IMR-90 (cell line): ENCODE results near the gene CAMTA1. TPM values are rescaled to one million over a fixed set of nuclear protein-coding genes. Genes with fewer than 3 reads are reported as not detected.

Source experiments
- ATAC-seq: fragments of 200-7000 bp; cut with Tn5 transposase; 2 replicates; pipeline ENCODE4 v1.9.1; 2020; ENCODE audit warnings: low read depth, mild to moderate bottlenecking, moderate library complexity
- BruUV-seq: library from RNA; stranded (reverse); fragments of 400-500 nt; replicated peaks from 2 replicates; lab custom pipeline; 2021; lab: Mats Ljungman, UMichigan
- CTCF ChIA-PET: fragments of 300-600 bp; formaldehyde crosslinking; extraction: SDS; loops from one replicate; lab custom pipeline; 2021; ENCODE audit warnings: antibody characterized with exemption; lab: Yijun Ruan, JAX
- POLR2A ChIA-PET: fragments of 300-600 bp; sonication (Branson Sonifier 250); formaldehyde crosslinking; loops from one replicate; lab custom pipeline; 2022; ENCODE audit warnings: antibody characterized with exemption; ENCODE audit not compliant: unreplicated experiment; lab: Charles Lee
- DNase-seq: peaks from one replicate; pipeline ENCODE4 v3.0.0; 2013
- H2AFZ ChIP-seq: replicated peaks from 2 replicates; pipeline ENCODE3; 2013; ENCODE audit warnings: low read length, mild to moderate bottlenecking; ENCODE audit not compliant: poor library complexity
- H2AK5ac ChIP-seq: 2 replicates; pipeline ENCODE4 v1.6.1; 2013; ENCODE audit warnings: low read depth, low read length, inconsistent platforms
- H2AK9ac ChIP-seq: replicated peaks from 2 replicates; pipeline ENCODE3; 2013; ENCODE audit warnings: mild to moderate bottlenecking, low read depth, low read length, moderate library complexity; ENCODE audit not compliant: poor library complexity
- H2BK120ac ChIP-seq: 2 replicates; pipeline ENCODE4 v1.6.1; 2013; ENCODE audit warnings: low read depth, low read length, inconsistent platforms
- H2BK15ac ChIP-seq: 3 replicates; pipeline ENCODE4 v1.6.1; 2013; ENCODE audit warnings: low read depth, low read length, inconsistent platforms
- H2BK20ac ChIP-seq: 2 replicates; pipeline ENCODE4 v1.6.1; 2013; ENCODE audit warnings: low read depth, mild to moderate bottlenecking, inconsistent platforms, low read length, moderate library complexity
- H2BK5ac ChIP-seq: 2 replicates; pipeline ENCODE4 v1.6.1; 2013; ENCODE audit warnings: mild to moderate bottlenecking, low read depth, low read length, inconsistent platforms; ENCODE audit not compliant: poor library complexity, severe bottlenecking
- H3K14ac ChIP-seq: replicated peaks from 2 replicates; pipeline ENCODE4 v1.6.1; 2013; ENCODE audit warnings: low read depth, low read length, inconsistent platforms
- H3K18ac ChIP-seq: 2 replicates; pipeline ENCODE4 v1.6.1; 2013; ENCODE audit warnings: low read depth, low read length, control low read depth
- H3K23ac ChIP-seq: 2 replicates; pipeline ENCODE4 v1.6.1; 2013; ENCODE audit warnings: low read depth, low read length, inconsistent platforms
- H3K27ac ChIP-seq: 2 replicates; pipeline ENCODE4 v1.5.1; 2013; ENCODE audit warnings: mild to moderate bottlenecking, control low read depth, low read length; ENCODE audit not compliant: insufficient read depth
- H3K27me3 ChIP-seq: 2 replicates; pipeline ENCODE4 v1.6.1; 2013; ENCODE audit warnings: low read length; ENCODE audit not compliant: control insufficient read depth, insufficient read depth
- H3K36me3 ChIP-seq: 2 replicates; pipeline ENCODE4 v1.6.1; 2013; ENCODE audit warnings: low read length, mixed read lengths; ENCODE audit not compliant: control insufficient read depth, insufficient read depth
- H3K4ac ChIP-seq: 2 replicates; pipeline ENCODE4 v1.6.1; 2013; ENCODE audit warnings: low read depth, low read length, inconsistent platforms
- H3K4me1 ChIP-seq: 2 replicates; pipeline ENCODE4 v1.6.1; 2013; ENCODE audit warnings: low read length, mixed read lengths; ENCODE audit not compliant: control insufficient read depth, insufficient read depth
- H3K4me2 ChIP-seq: 2 replicates; pipeline ENCODE4 v1.6.1; 2013; ENCODE audit warnings: low read depth, mild to moderate bottlenecking, control low read depth, low read length, moderate library complexity
- H3K4me3 ChIP-seq: 2 replicates; pipeline ENCODE4 v1.5.1; 2013; ENCODE audit warnings: low read depth, mild to moderate bottlenecking, control low read depth, low read length, moderate library complexity; ENCODE audit not compliant: insufficient read depth
- H3K56ac ChIP-seq: 2 replicates; pipeline ENCODE4 v1.6.1; 2013; ENCODE audit warnings: low read length, inconsistent platforms; ENCODE audit not compliant: insufficient read depth; ENCODE audit errors: extremely low read depth
- H3K79me1 ChIP-seq, 2 experiments: 2 replicates each; pipeline ENCODE4 v1.6.1; 2013; ENCODE audit warnings: low read length in 2 of 2, inconsistent platforms in 1 of 2, low read depth in 1 of 2
- H3K9ac ChIP-seq: 2 replicates; pipeline ENCODE4 v1.6.1; 2013; ENCODE audit warnings: low read depth, low read length, control low read depth
- H3K9me1 ChIP-seq: 2 replicates; pipeline ENCODE4 v1.6.1; 2013; ENCODE audit warnings: low read length, inconsistent platforms; ENCODE audit not compliant: insufficient read depth
- H3K9me3 ChIP-seq: 2 replicates; pipeline ENCODE4 v1.6.1; 2013; ENCODE audit warnings: low read length; ENCODE audit not compliant: control insufficient read depth, insufficient read depth
- H4K20me1 ChIP-seq: 2 replicates; pipeline ENCODE4 v1.6.1; 2013; ENCODE audit warnings: low read length, inconsistent platforms; ENCODE audit not compliant: insufficient read depth
- H4K5ac ChIP-seq: 2 replicates; pipeline ENCODE4 v1.6.1; 2013; ENCODE audit warnings: mild to moderate bottlenecking, low read depth, low read length, control low read depth
- H4K8ac ChIP-seq, 2 experiments: 2 replicates each; pipeline ENCODE4 v1.6.1; 2013; ENCODE audit warnings: low read depth in 2 of 2, low read length in 2 of 2, control low read depth in 1 of 2, inconsistent platforms in 1 of 2
- H4K91ac ChIP-seq: 2 replicates; pipeline ENCODE4 v1.6.1; 2013; ENCODE audit warnings: low read depth, low read length, inconsistent platforms; ENCODE audit not compliant: insufficient read depth
- CEBPB ChIP-seq: IDR thresholded peaks from 2 replicates; pipeline ENCODE4 v1.6.1; 2012; ENCODE audit warnings: low read depth, low read length, improper control_type of control experiment
- POLR2A ChIP-seq: IDR thresholded peaks from 2 replicates; pipeline ENCODE4 v1.6.1; 2012; ENCODE audit warnings: mild to moderate bottlenecking, low read depth, low read length
- RCOR1 ChIP-seq: IDR thresholded peaks from 2 replicates; pipeline ENCODE4 v1.6.1; 2012; ENCODE audit warnings: mild to moderate bottlenecking, low read length, improper control_type of control experiment; ENCODE audit not compliant: insufficient replicate concordance
- RFX5 ChIP-seq: IDR thresholded peaks from 2 replicates; pipeline ENCODE4 v1.8.0; 2012; ENCODE audit warnings: low read depth, mild to moderate bottlenecking, low read length, moderate library complexity
- USF2 ChIP-seq: fragments of 150-350 bp; IDR thresholded peaks from 2 replicates; pipeline ENCODE4 v1.6.1; 2017; ENCODE audit warnings: mild to moderate bottlenecking, antibody characterized with exemption, low read length, low read depth
- WGBS, 2 experiments: methylation state at CpG; one replicate each; pipeline versions ENCODE4 v1.1.5 to v1.1.7; 2013; ENCODE audit warnings: missing lambda C conversion rate in 2 of 2; ENCODE audit not compliant: insufficient read length in 1 of 2; ENCODE audit errors: extremely low coverage in 2 of 2; 5-methylcytosine and 5-hydroxymethylcytosine counted together
- dilution Hi-C: fragments of 300-500 bp; cut with HindIII; formaldehyde crosslinking; loops from one replicate; pipeline ENCODE4 v1.14.3; 2018; ENCODE audit warnings: low sequenced_read_pairs; ENCODE audit not compliant: unreplicated experiment
- in situ Hi-C: fragments of 300-500 bp; cut with MboI; formaldehyde crosslinking; loops from 3 replicates; pipeline ENCODE4 v1.14.3; 2019; ENCODE audit warnings: low sequenced_read_pairs, inconsistent platforms, mixed read lengths
- intact Hi-C: fragments of 100-400 bp; cut with micrococcal nuclease; formaldehyde crosslinking; loops from 2 replicates; pipeline ENCODE4 v1.10.0; 2022
- polyA plus RNA-seq, 3 experiments: library from polyadenylated mRNA; depleted of rRNA; stranded (reverse); fragments of >200 nt; gene quantifications; 2 replicates each; pipeline ENCODE4 v1.2.3, GENCODE V29; 2012; ENCODE audit warnings: low replicate concordance in 1 of 3
- total RNA-seq: library from RNA; depleted of rRNA; stranded (reverse); fragments of >200 nt; gene quantifications from 2 replicates; pipeline ENCODE4 v1.2.3, GENCODE V29; 2012

The CAMTA1 gene
- total and polyA plus RNA-seq, 2 of the 4 experiments (the other 2 are of a cell fraction): 35.5 to 74.3 TPM

GRCh38 chr1:7580923-7581753 lies 795.9 kb downstream of the CAMTA1 start:
- intact Hi-C loops: no loop called here
- CTCF ChIA-PET: no interaction called here

More at GRCh38 chr1:7580923-7581753, 795.9 kb downstream of the CAMTA1 start:
- no peak overlapping the region for H2BK5ac ChIP-seq
- peak overlapping the region; percentile 57 for H2AFZ ChIP-seq
- H3K9me3 ChIP-seq: peaks cover 3% of the 10 kb centered on the region; the same call in 1 of the 2 replicates
- H2BK15ac ChIP-seq: no peak overlapping the region
- dilution Hi-C loops: no loop called here
- no peak overlapping the region for H3K23ac ChIP-seq
- H3K4ac ChIP-seq: no peak overlapping the region
- peaks cover 9% of the 10 kb centered on the region; the same call in 1 of the 2 replicates for H3K27me3 ChIP-seq
- no peak overlapping the region for H2AK9ac ChIP-seq
- POLR2A ChIA-PET: no interaction called here
- H3K36me3 ChIP-seq: no peaks in the 10 kb centered on the region
- H3K4me3 ChIP-seq: no peak overlapping the region
- DNase-seq (no peak), ATAC-seq (no peak)
- 73% methylated on average over 5 of the region's 18 CpGs; no CpG with 5 or more reads in 1 of the 2 experiments for WGBS, 2 experiments
- no peak overlapping the region for H3K18ac ChIP-seq
- H3K4me1 ChIP-seq: no peaks in the 10 kb centered on the region
- no peak overlapping the region for H4K91ac ChIP-seq
- H3K79me1 ChIP-seq: no peaks in the 10 kb centered on the region
- no peak overlapping the region for H2BK120ac ChIP-seq
- no peak overlapping the region for H2AK5ac ChIP-seq
- BruUV-seq: no TSS peak
- H4K5ac ChIP-seq: no peak overlapping the region
- TF ChIP-seq RCOR1: no peak
- TF ChIP-seq CEBPB: no peak
- no peak for TF ChIP-seq USF2
- no peak for TF ChIP-seq POLR2A
- TF ChIP-seq RFX5: no peak
- no peak overlapping the region for H2BK20ac ChIP-seq
- H4K20me1 ChIP-seq: no peaks in the 10 kb centered on the region
- no peak overlapping the region for H3K9ac ChIP-seq
- no peak overlapping the region for H3K56ac ChIP-seq
- no peak overlapping the region for H3K27ac ChIP-seq
- H4K8ac ChIP-seq: no peak overlapping the region
- H3K4me2 ChIP-seq: no peak overlapping the region
- H3K14ac ChIP-seq: no peak overlapping the region
- H3K9me1 ChIP-seq: no peaks in the 10 kb centered on the region
- in situ Hi-C loops: no loop called here
